ENCODE data around the gene LYSMD3.

LYSMD3 gene

DNA sequence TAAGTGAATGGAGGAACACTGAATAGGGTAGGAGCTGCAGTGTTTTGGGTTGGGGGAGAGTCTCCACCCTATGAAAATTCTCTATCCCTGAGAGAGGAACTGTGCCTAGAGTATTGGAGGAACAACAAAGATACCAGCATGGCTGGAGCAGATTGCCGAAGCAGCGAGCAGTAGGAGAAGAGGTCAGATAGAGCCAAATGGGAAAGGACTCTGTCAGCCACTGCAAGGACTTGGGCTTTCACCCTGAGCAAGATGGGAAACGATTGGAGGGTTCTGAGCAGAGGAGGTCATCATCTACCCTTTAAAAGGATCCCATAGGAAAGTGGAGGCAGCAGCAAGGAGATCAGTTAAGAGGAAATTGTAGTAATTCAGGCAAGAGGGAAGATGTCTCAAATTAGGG lies 4.4 kb upstream of the LYSMD3 start:
- no peaks in the 10 kb centered on the region for H3K9me3 ChIP-seq (ENCODE audit: severe bottlenecking)
- H3K36me3 ChIP-seq: no peaks in the 10 kb centered on the region
- H3K27me3 ChIP-seq (ENCODE audit: insufficient read depth, low read depth, severe bottlenecking): no peaks in the 10 kb centered on the region
- H3K27ac ChIP-seq: no peak overlapping the region
- TF ChIP-seq, protein P1, sequence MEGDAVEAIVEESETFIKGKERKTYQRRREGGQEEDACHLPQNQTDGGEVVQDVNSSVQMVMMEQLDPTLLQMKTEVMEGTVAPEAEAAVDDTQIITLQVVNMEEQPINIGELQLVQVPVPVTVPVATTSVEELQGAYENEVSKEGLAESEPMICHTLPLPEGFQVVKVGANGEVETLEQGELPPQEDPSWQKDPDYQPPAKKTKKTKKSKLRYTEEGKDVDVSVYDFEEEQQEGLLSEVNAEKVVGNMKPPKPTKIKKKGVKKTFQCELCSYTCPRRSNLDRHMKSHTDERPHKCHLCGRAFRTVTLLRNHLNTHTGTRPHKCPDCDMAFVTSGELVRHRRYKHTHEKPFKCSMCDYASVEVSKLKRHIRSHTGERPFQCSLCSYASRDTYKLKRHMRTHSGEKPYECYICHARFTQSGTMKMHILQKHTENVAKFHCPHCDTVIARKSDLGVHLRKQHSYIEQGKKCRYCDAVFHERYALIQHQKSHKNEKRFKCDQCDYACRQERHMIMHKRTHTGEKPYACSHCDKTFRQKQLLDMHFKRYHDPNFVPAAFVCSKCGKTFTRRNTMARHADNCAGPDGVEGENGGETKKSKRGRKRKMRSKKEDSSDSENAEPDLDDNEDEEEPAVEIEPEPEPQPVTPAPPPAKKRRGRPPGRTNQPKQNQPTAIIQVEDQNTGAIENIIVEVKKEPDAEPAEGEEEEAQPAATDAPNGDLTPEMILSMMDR (IDR thresholded peaks at IDR 0.05; ENCODE audit: low read depth, low read length): no peak
- DNase-seq: no peak
- H3K4me3 ChIP-seq (ENCODE audit: low read depth, low read length): no peak overlapping the region

- DNase-seq: no peak
- Histone ChIP-seq H3K4me3 (ENCODE audit: low read depth, low read length) (no peak overlapping the region), H3K36me3 (no peaks in the 10 kb centered on the region), H3K9me3 (ENCODE audit: severe bottlenecking) (no peaks in the 10 kb centered on the region), H3K27me3 (ENCODE audit: insufficient read depth, low read depth, severe bottlenecking) (no peaks in the 10 kb centered on the region), H3K27ac (no peak overlapping the region)
- TF ChIP-seq, protein P1 (IDR thresholded peaks at IDR 0.05; ENCODE audit: low read depth, low read length): no peak
Measured at GRCh38 chr5:90530736-90531487, 1.5 kb upstream of the LYSMD3 start.

GRCh38 chr5:90529939-90530677 lies 724 bp upstream of the LYSMD3 start:
- DNase-seq: peak; percentile 73
- Histone ChIP-seq H3K27ac (peak overlapping the region; percentile 27; the same call in 1 of the 2 replicates), H3K27me3 (ENCODE audit: insufficient read depth, low read depth, severe bottlenecking) (no peaks in the 10 kb centered on the region), H3K9me3 (ENCODE audit: severe bottlenecking) (no peaks in the 10 kb centered on the region), H3K4me3 (ENCODE audit: low read depth, low read length) (peak overlapping the region; percentile 98), H3K36me3 (no peaks in the 10 kb centered on the region)
- TF ChIP-seq, protein P1 (IDR thresholded peaks at IDR 0.05; ENCODE audit: low read depth, low read length): peak; percentile 60

DNA sequence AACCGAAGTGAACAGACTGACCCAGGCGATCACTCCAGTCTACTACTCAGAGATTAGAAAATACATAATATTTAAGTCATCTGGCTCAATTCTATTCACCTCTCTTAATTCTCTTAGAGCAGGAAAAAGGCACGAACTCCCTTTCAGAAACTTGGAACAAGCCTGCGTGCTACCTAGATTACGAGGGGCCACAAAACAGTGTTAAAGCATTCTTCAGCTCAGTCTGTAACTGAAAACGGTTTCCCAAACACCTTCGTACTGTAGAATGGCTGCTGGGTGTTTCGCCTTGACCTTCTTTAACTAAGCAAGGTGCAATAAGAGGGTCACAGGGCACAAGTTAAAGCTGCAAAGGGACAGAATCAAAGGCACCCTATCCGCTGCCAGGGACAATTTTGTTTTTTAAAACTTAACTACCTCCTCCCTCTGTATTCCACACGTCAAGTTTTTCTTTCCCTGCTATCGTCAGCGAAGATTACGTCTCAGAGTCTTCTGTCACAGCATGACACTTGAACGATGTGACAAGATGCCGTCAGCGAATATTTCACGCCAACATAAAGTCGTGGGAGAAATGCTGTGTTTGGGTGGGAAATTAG lies 687 bp downstream of the LYSMD3 start:
- no peak for DNase-seq
- TF ChIP-seq, protein P1 (IDR thresholded peaks at IDR 0.05; ENCODE audit: low read depth, low read length): no peak
- Histone ChIP-seq H3K27ac (peak overlapping the region; percentile 66), H3K4me3 (ENCODE audit: low read depth, low read length) (peak overlapping the region; percentile 98), H3K36me3 (peaks cover 10% of the 10 kb centered on the region), H3K27me3 (ENCODE audit: insufficient read depth, low read depth, severe bottlenecking) (no peaks in the 10 kb centered on the region), H3K9me3 (ENCODE audit: severe bottlenecking) (no peaks in the 10 kb centered on the region)

DNA sequence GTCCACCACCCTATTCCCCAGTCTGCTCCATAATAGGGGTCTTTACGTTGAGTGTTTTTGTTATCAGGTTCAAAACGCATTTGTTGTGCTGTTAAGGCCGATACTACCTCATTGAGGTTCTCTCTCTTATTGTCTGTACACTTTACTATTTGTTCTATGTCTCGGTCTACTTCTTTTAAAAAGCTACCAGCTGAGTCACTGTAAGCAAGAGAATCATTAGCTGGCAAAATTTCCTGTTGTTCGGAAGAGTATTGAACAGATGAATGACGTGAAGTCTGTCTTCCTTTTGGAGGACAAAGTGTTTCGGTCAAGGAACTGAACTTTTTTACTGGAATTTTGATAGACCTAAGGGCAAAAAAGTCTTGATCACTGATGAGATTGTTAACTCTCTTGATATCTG lies 10.3 kb downstream of the LYSMD3 start:
- Histone ChIP-seq H3K36me3 (peaks cover 15% of the 10 kb centered on the region), H3K4me3 (ENCODE audit: low read depth, low read length) (no peak overlapping the region), H3K9me3 (ENCODE audit: severe bottlenecking) (no peaks in the 10 kb centered on the region), H3K27me3 (ENCODE audit: insufficient read depth, low read depth, severe bottlenecking) (no peaks in the 10 kb centered on the region), H3K27ac (no peak overlapping the region)
- TF ChIP-seq, protein P1 (IDR thresholded peaks at IDR 0.05; ENCODE audit: low read depth, low read length): no peak
- no peak for DNase-seq
